GM23338 (cell line): ENCODE data around the gene TUBB3. TPM values are rescaled to one million over a fixed set of nuclear protein-coding genes. Genes with fewer than 3 reads are reported as not detected.

Experiments
- ATAC-seq: fragments of 200-7000 bp; cut with Tn5 transposase; 3 replicates; pipeline ENCODE4 v1.9.1; 2020
- DNase-seq: peaks from one replicate; pipeline ENCODE4 v3.0.0-alpha.2; 2015; ENCODE audit warnings: low spot score
- H2AFZ ChIP-seq: fragments of 200-600 bp; sonication (generic); 2 replicates; pipeline ENCODE4 v1.8.0; 2016; ENCODE audit warnings: antibody characterized with exemption, mild to moderate bottlenecking, moderate library complexity
- H3F3A ChIP-seq: fragments of 200-600 bp; sonication (generic); replicated peaks from 2 replicates; pipeline ENCODE4 v1.8.0; 2017; ENCODE audit warnings: antibody characterized with exemption, mixed run types, low read depth
- H3K27ac ChIP-seq: fragments of 200-600 bp; sonication (generic); 2 replicates; pipeline ENCODE4 v1.6.1; 2016; ENCODE audit warnings: low read depth
- H3K27me3 ChIP-seq: fragments of 200-600 bp; sonication (generic); 2 replicates; pipeline ENCODE4 v1.8.0; 2016; ENCODE audit warnings: mild to moderate bottlenecking, mixed run types, moderate library complexity; ENCODE audit not compliant: insufficient read depth
- H3K36me3 ChIP-seq: fragments of 200-600 bp; sonication (generic); 2 replicates; pipeline ENCODE4 v1.8.0; 2016; ENCODE audit warnings: mild to moderate bottlenecking; ENCODE audit not compliant: insufficient read depth
- H3K4me1 ChIP-seq: fragments of 200-600 bp; sonication (generic); 2 replicates; pipeline ENCODE4 v1.8.0; 2016; ENCODE audit warnings: mild to moderate bottlenecking, moderate library complexity; ENCODE audit not compliant: insufficient read depth
- H3K4me2 ChIP-seq: fragments of 200-600 bp; sonication (generic); 2 replicates; pipeline ENCODE4 v1.7.1; 2017; ENCODE audit warnings: mixed run types
- H3K4me3 ChIP-seq: fragments of 200-600 bp; sonication (generic); 2 replicates; pipeline ENCODE4 v1.6.1; 2016; ENCODE audit warnings: mixed run types
- H3K79me2 ChIP-seq: fragments of 200-600 bp; sonication (generic); replicated peaks from 2 replicates; pipeline ENCODE4 v1.8.0; 2017; ENCODE audit warnings: mild to moderate bottlenecking; ENCODE audit not compliant: insufficient read depth
- H3K9me2 ChIP-seq: fragments of 200-600 bp; sonication (generic); 2 replicates; pipeline ENCODE4 v1.8.0; 2017; ENCODE audit not compliant: insufficient read depth
- H4K20me1 ChIP-seq: fragments of 200-600 bp; sonication (generic); replicated peaks from 2 replicates; pipeline ENCODE4 v1.8.0; 2017; ENCODE audit warnings: mild to moderate bottlenecking; ENCODE audit not compliant: insufficient read depth
- H3K27ac Mint-ChIP-seq: 2 replicates; pipeline ENCODE4 v1.8.0; 2020; ENCODE audit warnings: inconsistent platforms, mild to moderate bottlenecking, moderate library complexity, mixed read lengths
- H3K27me3 Mint-ChIP-seq: 3 replicates; pipeline ENCODE4 v1.8.0; 2022; ENCODE audit warnings: low read depth, mild to moderate bottlenecking, moderate library complexity, mixed read lengths, inconsistent platforms; ENCODE audit not compliant: insufficient read depth, poor library complexity
- H3K36me3 Mint-ChIP-seq: 3 replicates; pipeline ENCODE4 v1.8.0; 2021; ENCODE audit warnings: low read depth, mild to moderate bottlenecking, inconsistent platforms, moderate library complexity, mixed read lengths
- H3K4me1 Mint-ChIP-seq: 3 replicates; pipeline ENCODE4 v1.8.0; 2020; ENCODE audit warnings: mild to moderate bottlenecking, inconsistent platforms, mixed read lengths
- H3K4me3 Mint-ChIP-seq: 3 replicates; pipeline ENCODE4 v1.8.0; 2021; ENCODE audit warnings: moderate library complexity, mild to moderate bottlenecking, inconsistent platforms, mixed read lengths
- H3K9me3 Mint-ChIP-seq: 3 replicates; pipeline ENCODE4 v1.8.0; 2020; ENCODE audit warnings: moderate library complexity, mild to moderate bottlenecking, inconsistent platforms, mixed read lengths
- CREB1 ChIP-seq: fragments of 250-450 bp; sonication (Bioruptor Pico); IDR thresholded peaks from 2 replicates; pipeline ENCODE4 v1.5.0; 2020; ENCODE audit warnings: low read depth, mild to moderate bottlenecking, moderate library complexity
- ETS1 ChIP-seq: IDR thresholded peaks from 2 replicates; pipeline ENCODE4 v1.6.1; 2016; ENCODE audit warnings: antibody characterized with exemption
- JUNB ChIP-seq: IDR thresholded peaks from one replicate; pipeline ENCODE4 v1.6.1; 2016; ENCODE audit warnings: antibody characterized with exemption; ENCODE audit not compliant: unreplicated experiment
- NANOG ChIP-seq: IDR thresholded peaks from 2 replicates; pipeline ENCODE4 v1.6.1; 2016; ENCODE audit warnings: antibody characterized with exemption, borderline replicate concordance
- POLR2AphosphoS5 ChIP-seq: IDR thresholded peaks from 2 replicates; pipeline ENCODE4 v1.6.1; 2016; ENCODE audit warnings: antibody characterized with exemption, low read depth
- long read RNA-seq: library from polyadenylated mRNA; unstranded; transcript quantifications from one replicate; pipeline ENCODE4 v2.0.0, GENCODE V29; 2020; ENCODE audit not compliant: unreplicated experiment
- polyA plus RNA-seq: library from polyadenylated mRNA; unstranded; fragments of >200 nt; fragmentation: Nextera tagmentation; extraction: Ambion mirVana; gene quantifications from 2 replicates; pipeline ENCODE4 v1.2.1, GENCODE V29; 2016
- total RNA-seq: library from RNA; depleted of rRNA; stranded (reverse); fragments of >200 nt; shearing (Covaris generic); gene quantifications from 2 replicates; pipeline ENCODE4 v1.2.3, GENCODE V29; 2014; rRNA removed
- TF ChIP-seq, protein P1 (sequence below): IDR thresholded peaks from one replicate; pipeline ENCODE4 v1.6.1; 2018; ENCODE audit warnings: antibody characterized with exemption; ENCODE audit not compliant: unreplicated experiment
- TF ChIP-seq, protein P2 (sequence below): fragments of 250-450 bp; sonication (Bioruptor Pico); IDR thresholded peaks from 2 replicates; pipeline ENCODE4 v1.5.0; 2020; ENCODE audit warnings: mild to moderate bottlenecking, moderate library complexity

Gene TUBB3
- 431 and 443 TPM in 2 replicates for total RNA-seq
- polyA plus RNA-seq, result 139 and 149 TPM in 2 replicates
- long read RNA-seq, transcript TUBB3-201 (4 exons, 1,769 nt), result major isoform, 271 of 279 reads
- long read RNA-seq, partial matches to known transcripts, result 0 of 279 reads
- long read RNA-seq, other reads (novel, unspliced or antisense), result 6 of 279 reads

GRCh38 chr16:89922884-89923639 lies at the start of gene TUBB3:
Gene TUBB3 (plus strand): TSS chr16:89923342. CDS start chr16:89923402, 60 bp downstream.
- H4K20me1 ChIP-seq, result peaks cover 13% of the 10 kb centered on the region; the same call in 1 of the 2 replicates
- H3F3A ChIP-seq, result peaks cover 8% of the 10 kb centered on the region; the same call in 1 of the 2 replicates
- no peak within 1 kb of the TSS for H3K27ac ChIP-seq
- Mint-ChIP-seq H3K36me3 (no peaks in the 10 kb centered on the region), H3K4me1 (peaks cover 16% of the 10 kb centered on the region), H3K9me3 (no peaks in the 10 kb centered on the region), H3K27me3 (peaks cover 42% of the 10 kb centered on the region), H3K27ac (no peak within 1 kb of the TSS), H3K4me3 (peak within 1 kb of the TSS; percentile 87)
- H3K27me3 ChIP-seq, result peaks cover 25% of the 10 kb centered on the region
- TF ChIP-seq JUNB, result no peak
- no peak for TF ChIP-seq NANOG
- peak; percentile 73 for TF ChIP-seq CREB1 (CRISPR knock-in tag)
- peak; percentile 92 for TF ChIP-seq POLR2AphosphoS5
- no peak for TF ChIP-seq ETS1
- TF ChIP-seq, protein P1, sequence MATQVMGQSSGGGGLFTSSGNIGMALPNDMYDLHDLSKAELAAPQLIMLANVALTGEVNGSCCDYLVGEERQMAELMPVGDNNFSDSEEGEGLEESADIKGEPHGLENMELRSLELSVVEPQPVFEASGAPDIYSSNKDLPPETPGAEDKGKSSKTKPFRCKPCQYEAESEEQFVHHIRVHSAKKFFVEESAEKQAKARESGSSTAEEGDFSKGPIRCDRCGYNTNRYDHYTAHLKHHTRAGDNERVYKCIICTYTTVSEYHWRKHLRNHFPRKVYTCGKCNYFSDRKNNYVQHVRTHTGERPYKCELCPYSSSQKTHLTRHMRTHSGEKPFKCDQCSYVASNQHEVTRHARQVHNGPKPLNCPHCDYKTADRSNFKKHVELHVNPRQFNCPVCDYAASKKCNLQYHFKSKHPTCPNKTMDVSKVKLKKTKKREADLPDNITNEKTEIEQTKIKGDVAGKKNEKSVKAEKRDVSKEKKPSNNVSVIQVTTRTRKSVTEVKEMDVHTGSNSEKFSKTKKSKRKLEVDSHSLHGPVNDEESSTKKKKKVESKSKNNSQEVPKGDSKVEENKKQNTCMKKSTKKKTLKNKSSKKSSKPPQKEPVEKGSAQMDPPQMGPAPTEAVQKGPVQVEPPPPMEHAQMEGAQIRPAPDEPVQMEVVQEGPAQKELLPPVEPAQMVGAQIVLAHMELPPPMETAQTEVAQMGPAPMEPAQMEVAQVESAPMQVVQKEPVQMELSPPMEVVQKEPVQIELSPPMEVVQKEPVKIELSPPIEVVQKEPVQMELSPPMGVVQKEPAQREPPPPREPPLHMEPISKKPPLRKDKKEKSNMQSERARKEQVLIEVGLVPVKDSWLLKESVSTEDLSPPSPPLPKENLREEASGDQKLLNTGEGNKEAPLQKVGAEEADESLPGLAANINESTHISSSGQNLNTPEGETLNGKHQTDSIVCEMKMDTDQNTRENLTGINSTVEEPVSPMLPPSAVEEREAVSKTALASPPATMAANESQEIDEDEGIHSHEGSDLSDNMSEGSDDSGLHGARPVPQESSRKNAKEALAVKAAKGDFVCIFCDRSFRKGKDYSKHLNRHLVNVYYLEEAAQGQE, result peak; percentile 36
- TF ChIP-seq, protein P2, sequence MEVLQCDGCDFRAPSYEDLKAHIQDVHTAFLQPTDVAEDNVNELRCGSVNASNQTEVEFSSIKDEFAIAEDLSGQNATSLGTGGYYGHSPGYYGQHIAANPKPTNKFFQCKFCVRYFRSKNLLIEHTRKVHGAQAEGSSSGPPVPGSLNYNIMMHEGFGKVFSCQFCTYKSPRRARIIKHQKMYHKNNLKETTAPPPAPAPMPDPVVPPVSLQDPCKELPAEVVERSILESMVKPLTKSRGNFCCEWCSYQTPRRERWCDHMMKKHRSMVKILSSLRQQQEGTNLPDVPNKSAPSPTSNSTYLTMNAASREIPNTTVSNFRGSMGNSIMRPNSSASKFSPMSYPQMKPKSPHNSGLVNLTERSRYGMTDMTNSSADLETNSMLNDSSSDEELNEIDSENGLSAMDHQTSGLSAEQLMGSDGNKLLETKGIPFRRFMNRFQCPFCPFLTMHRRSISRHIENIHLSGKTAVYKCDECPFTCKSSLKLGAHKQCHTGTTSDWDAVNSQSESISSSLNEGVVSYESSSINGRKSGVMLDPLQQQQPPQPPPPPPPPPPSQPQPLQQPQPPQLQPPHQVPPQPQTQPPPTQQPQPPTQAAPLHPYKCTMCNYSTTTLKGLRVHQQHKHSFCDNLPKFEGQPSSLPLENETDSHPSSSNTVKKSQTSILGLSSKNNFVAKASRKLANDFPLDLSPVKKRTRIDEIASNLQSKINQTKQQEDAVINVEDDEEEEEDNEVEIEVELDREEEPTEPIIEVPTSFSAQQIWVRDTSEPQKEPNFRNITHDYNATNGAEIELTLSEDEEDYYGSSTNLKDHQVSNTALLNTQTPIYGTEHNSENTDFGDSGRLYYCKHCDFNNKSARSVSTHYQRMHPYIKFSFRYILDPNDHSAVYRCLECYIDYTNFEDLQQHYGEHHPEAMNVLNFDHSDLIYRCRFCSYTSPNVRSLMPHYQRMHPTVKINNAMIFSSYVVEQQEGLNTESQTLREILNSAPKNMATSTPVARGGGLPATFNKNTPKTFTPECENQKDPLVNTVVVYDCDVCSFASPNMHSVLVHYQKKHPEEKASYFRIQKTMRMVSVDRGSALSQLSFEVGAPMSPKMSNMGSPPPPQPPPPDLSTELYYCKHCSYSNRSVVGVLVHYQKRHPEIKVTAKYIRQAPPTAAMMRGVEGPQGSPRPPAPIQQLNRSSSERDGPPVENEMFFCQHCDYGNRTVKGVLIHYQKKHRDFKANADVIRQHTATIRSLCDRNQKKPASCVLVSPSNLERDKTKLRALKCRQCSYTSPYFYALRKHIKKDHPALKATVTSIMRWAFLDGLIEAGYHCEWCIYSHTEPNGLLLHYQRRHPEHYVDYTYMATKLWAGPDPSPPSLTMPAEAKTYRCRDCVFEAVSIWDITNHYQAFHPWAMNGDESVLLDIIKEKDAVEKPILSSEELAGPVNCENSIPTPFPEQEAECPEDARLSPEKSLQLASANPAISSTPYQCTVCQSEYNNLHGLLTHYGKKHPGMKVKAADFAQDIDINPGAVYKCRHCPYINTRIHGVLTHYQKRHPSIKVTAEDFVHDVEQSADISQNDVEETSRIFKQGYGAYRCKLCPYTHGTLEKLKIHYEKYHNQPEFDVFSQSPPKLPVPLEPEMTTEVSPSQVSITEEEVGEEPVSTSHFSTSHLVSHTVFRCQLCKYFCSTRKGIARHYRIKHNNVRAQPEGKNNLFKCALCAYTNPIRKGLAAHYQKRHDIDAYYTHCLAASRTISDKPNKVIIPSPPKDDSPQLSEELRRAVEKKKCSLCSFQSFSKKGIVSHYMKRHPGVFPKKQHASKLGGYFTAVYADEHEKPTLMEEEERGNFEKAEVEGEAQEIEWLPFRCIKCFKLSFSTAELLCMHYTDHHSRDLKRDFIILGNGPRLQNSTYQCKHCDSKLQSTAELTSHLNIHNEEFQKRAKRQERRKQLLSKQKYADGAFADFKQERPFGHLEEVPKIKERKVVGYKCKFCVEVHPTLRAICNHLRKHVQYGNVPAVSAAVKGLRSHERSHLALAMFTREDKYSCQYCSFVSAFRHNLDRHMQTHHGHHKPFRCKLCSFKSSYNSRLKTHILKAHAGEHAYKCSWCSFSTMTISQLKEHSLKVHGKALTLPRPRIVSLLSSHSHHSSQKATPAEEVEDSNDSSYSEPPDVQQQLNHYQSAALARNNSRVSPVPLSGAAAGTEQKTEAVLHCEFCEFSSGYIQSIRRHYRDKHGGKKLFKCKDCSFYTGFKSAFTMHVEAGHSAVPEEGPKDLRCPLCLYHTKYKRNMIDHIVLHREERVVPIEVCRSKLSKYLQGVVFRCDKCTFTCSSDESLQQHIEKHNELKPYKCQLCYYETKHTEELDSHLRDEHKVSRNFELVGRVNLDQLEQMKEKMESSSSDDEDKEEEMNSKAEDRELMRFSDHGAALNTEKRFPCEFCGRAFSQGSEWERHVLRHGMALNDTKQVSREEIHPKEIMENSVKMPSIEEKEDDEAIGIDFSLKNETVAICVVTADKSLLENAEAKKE, result no peak
- ATAC-seq (peak; percentile 4), DNase-seq (peak; percentile 91)
- H3K4me2 ChIP-seq, result peak within 1 kb of the TSS; percentile 92
- peak within 1 kb of the TSS; percentile 86 for H3K4me3 ChIP-seq
- H3K36me3 ChIP-seq, result no peaks in the 10 kb centered on the region
- H3K4me1 ChIP-seq, result peaks cover 28% of the 10 kb centered on the region
- H2AFZ ChIP-seq, result peak within 1 kb of the TSS; percentile 83; the same call in 1 of the 2 replicates
- H3K9me2 ChIP-seq, result no peaks in the 10 kb centered on the region
- peaks cover 15% of the 10 kb centered on the region for H3K79me2 ChIP-seq
